ENCODE data around the gene HS3ST6. TPM values are rescaled to one million over a fixed set of nuclear protein-coding genes. Genes with fewer than 3 reads are reported as not detected.

HS3ST6 gene
- total and polyA plus RNA-seq, 2 of the 13 experiments (the other 11 are each of a cell fraction or from before 2014, with no cell fraction given), result not detected

- in situ Hi-C loops (cut with HindIII; ENCODE audit: extremely low pct_ligation_motif_present, low pct_unique_long_range_greater_than_20kb) (no loop called here), intact Hi-C loops (cut with micrococcal nuclease; ENCODE audit: unreplicated experiment) (no loop called here)
- WGBS (ENCODE audit: low lambda C conversion rate), result 62% methylated on average over 6 of the region's 6 CpGs
- no peak overlapping the region for H3K4me3 ChIP-seq (replicated peaks in 1 of 3; ENCODE audit: insufficient read depth in 1 of 3, low read depth in 2 of 3, low read length in 3 of 3)
- peak; percentile 0; the same call in 2 of the 3 replicates for ATAC-seq
- no TSS peak for BruUV-seq (replicated peaks)
- DNase-seq (ENCODE audit: low spot score), result peak; percentile 49
- no peaks in the 10 kb centered on the region for H3K9me3 ChIP-seq (ENCODE audit: low read length)
- H2AFZ ChIP-seq (ENCODE audit: low read length), result no peak overlapping the region
- peak overlapping the region; percentile 34 for H3K27ac ChIP-seq (ENCODE audit: extremely low read length, insufficient read depth, low read length)
- H3K9ac ChIP-seq (ENCODE audit: insufficient read depth, low read depth, low read length), result no peak overlapping the region
- H3K79me2 ChIP-seq (ENCODE audit: insufficient read depth, low read length), result peaks cover 43% of the 10 kb centered on the region
- H4K20me1 ChIP-seq (ENCODE audit: insufficient read depth, low read length), result peaks cover 34% of the 10 kb centered on the region
- POLR2A ChIA-PET, result interaction anchor here (0.7 to 7.4 kb wide), 8 partner anchors 9 to 194 kb away, joined by 3 to 139 read pairs (median 5); partner anchors contain the start of genes GFER, MSRB1, TBL3 and TRAF7
- CTCF ChIA-PET (ENCODE audit: low intra/inter-chr PET ratio, low total read pairs), result no interaction called here
- H3K27me3 ChIP-seq (ENCODE audit: control insufficient read depth in 1 of 2, insufficient read depth in 2 of 2, low read length in 2 of 2), result no peaks in the 10 kb centered on the region; a peak in 1 of 5 replicates
- H3K4me1 ChIP-seq (ENCODE audit: insufficient read depth, low read length), result peaks cover 51% of the 10 kb centered on the region
- peak overlapping the region; percentile 36; the same call in 1 of the 2 replicates for H3K4me2 ChIP-seq (ENCODE audit: low read depth, low read length)
- FAIRE-seq, result no peak
- H3K36me3 ChIP-seq (replicated peaks in 1 of 2; ENCODE audit: control insufficient read depth in 1 of 2, insufficient read depth in 2 of 2, low read length in 2 of 2), result peaks cover 3 to 19% of the 10 kb centered on the region in 2 experiments; a peak in 3 of 5 replicates
- TF ChIP-seq ZBTB49 (CRISPR knock-in tag; IDR thresholded peaks at IDR 0.05; ENCODE audit: borderline replicate concordance) (no peak), PATZ1 (CRISPR knock-in tag; IDR thresholded peaks at IDR 0.05) (peak; percentile 86), ZNF780A (CRISPR knock-in tag; IDR thresholded peaks at IDR 0.05) (0 out of 2 replicates have a peak, but pooled peaks have one; percentile 12), ZNF777 (CRISPR knock-in tag; IDR thresholded peaks at IDR 0.05) (0 out of 2 replicates have a peak, but pooled peaks have one; percentile 13), SOX13 (IDR thresholded peaks at IDR 0.05) (peak; percentile 24; the same call in 1 of the 2 replicates), SOX13 (CRISPR knock-in tag; conservative IDR thresholded peaks at IDR 0.05 in 1 of 2, IDR thresholded peaks at IDR 0.05 in 1 of 2) (no peak), NAIF1 (CRISPR knock-in tag; IDR thresholded peaks at IDR 0.05; ENCODE audit: borderline replicate concordance) (no peak), PRMT3 (CRISPR knock-in tag; IDR thresholded peaks at IDR 0.05; ENCODE audit: borderline replicate concordance, low read depth) (0 out of 2 replicates have a peak, but pooled peaks have one; percentile 14), MBD4 (IDR thresholded peaks at IDR 0.05; ENCODE audit: borderline replicate concordance, low read length) (no peak), SSRP1 (CRISPR knock-in tag; IDR thresholded peaks at IDR 0.05) (0 out of 2 replicates have a peak, but pooled peaks have one; percentile 16), RBFOX2 (IDR thresholded peaks at IDR 0.05; ENCODE audit: low read depth, low read length) (0 out of 2 replicates have a peak, but pooled peaks have one; percentile 16)
- TF ChIP-seq, protein P1, sequence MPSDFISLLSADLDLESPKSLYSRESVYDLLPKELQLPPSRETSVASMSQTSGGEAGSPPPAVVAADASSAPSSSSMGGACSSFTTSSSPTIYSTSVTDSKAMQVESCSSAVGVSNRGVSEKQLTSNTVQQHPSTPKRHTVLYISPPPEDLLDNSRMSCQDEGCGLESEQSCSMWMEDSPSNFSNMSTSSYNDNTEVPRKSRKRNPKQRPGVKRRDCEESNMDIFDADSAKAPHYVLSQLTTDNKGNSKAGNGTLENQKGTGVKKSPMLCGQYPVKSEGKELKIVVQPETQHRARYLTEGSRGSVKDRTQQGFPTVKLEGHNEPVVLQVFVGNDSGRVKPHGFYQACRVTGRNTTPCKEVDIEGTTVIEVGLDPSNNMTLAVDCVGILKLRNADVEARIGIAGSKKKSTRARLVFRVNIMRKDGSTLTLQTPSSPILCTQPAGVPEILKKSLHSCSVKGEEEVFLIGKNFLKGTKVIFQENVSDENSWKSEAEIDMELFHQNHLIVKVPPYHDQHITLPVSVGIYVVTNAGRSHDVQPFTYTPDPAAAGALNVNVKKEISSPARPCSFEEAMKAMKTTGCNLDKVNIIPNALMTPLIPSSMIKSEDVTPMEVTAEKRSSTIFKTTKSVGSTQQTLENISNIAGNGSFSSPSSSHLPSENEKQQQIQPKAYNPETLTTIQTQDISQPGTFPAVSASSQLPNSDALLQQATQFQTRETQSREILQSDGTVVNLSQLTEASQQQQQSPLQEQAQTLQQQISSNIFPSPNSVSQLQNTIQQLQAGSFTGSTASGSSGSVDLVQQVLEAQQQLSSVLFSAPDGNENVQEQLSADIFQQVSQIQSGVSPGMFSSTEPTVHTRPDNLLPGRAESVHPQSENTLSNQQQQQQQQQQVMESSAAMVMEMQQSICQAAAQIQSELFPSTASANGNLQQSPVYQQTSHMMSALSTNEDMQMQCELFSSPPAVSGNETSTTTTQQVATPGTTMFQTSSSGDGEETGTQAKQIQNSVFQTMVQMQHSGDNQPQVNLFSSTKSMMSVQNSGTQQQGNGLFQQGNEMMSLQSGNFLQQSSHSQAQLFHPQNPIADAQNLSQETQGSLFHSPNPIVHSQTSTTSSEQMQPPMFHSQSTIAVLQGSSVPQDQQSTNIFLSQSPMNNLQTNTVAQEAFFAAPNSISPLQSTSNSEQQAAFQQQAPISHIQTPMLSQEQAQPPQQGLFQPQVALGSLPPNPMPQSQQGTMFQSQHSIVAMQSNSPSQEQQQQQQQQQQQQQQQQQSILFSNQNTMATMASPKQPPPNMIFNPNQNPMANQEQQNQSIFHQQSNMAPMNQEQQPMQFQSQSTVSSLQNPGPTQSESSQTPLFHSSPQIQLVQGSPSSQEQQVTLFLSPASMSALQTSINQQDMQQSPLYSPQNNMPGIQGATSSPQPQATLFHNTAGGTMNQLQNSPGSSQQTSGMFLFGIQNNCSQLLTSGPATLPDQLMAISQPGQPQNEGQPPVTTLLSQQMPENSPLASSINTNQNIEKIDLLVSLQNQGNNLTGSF (CRISPR knock-in tag; IDR thresholded peaks at IDR 0.05), result 0 out of 2 replicates have a peak, but pooled peaks have one; percentile 28
These were observed 43.4 kb upstream of the HS3ST6 start for GRCh38 chr16:1961651-1962067.
